Thyroid gland (tissue), 4 donors: ENCODE measurements around the gene SPRED2. TPM values are rescaled to one million over a fixed set of nuclear protein-coding genes. Genes with fewer than 3 reads are reported as not detected.

Source experiments
- DNase-seq, 2 donors: peaks; one replicate each; pipeline ENCODE4 v3.0.0-alpha.2; 2019
- H3K27ac ChIP-seq, 3 donors: fragments of 200-600 bp; sonication (generic); 1 replicate in 2 of 3; 2 replicates in 1 of 3; pipeline ENCODE4 v1.5.1; 2016 to 2019; ENCODE audit warnings: mild to moderate bottlenecking in 1 of 3, moderate library complexity in 1 of 3
- H3K27me3 ChIP-seq: fragments of 200-600 bp; sonication (generic); one replicate; pipeline ENCODE4 v1.5.1; 2019
- H3K36me3 ChIP-seq, 2 donors: fragments of 200-600 bp; sonication (generic); one replicate each; pipeline ENCODE4 v1.5.1; 2016 to 2019
- H3K4me1 ChIP-seq, 2 donors: fragments of 200-600 bp; sonication (generic); one replicate each; pipeline ENCODE4 v1.5.1; 2017 to 2019
- H3K4me3 ChIP-seq, 3 donors: fragments of 200-600 bp; sonication (generic); replicated peaks in 1 of 3; 1 replicate in 2 of 3; 2 replicates in 1 of 3; pipeline ENCODE4 v1.5.1; 2016; ENCODE audit warnings: mild to moderate bottlenecking in 1 of 3
- H3K9me3 ChIP-seq: fragments of 200-600 bp; sonication (generic); one replicate; pipeline ENCODE4 v1.5.1; 2017
- CTCF ChIP-seq, 6 experiments: fragments of 200-600 bp in 3 of 6; fragments of 450-650 bp in 3 of 6; sonication (generic) in 3 of 6; IDR thresholded peaks; one replicate each; pipeline ENCODE4 v1.5.1; 2016 to 2019; ENCODE audit warnings: antibody characterized with exemption in 6 of 6, mild to moderate bottlenecking in 2 of 6, inconsistent platforms in 1 of 6, moderate library complexity in 1 of 6
- POLR2A ChIP-seq, 2 donors: fragments of 450-650 bp; IDR thresholded peaks; one replicate each; pipeline ENCODE4 v1.6.1; 2017; ENCODE audit warnings: antibody characterized with exemption in 2 of 2, mild to moderate bottlenecking in 2 of 2, moderate library complexity in 1 of 2
- WGBS, 2 donors: methylation state at CpG; one replicate each; pipeline ENCODE4 v1.1.5; 2017; 5-methylcytosine and 5-hydroxymethylcytosine counted together
- intact Hi-C: fragments of 100-400 bp; cut with DNase I; formaldehyde crosslinking; loops from one replicate; pipeline ENCODE4 v1.15.1; 2023
- total RNA-seq, 4 donors: library from RNA; depleted of rRNA; stranded (reverse); fragments of >200 nt; gene quantifications; one replicate each; pipeline ENCODE4 v1.2.3, GENCODE V29; 2016

SPRED2 gene
- total RNA-seq, 4 donors from 2014 or later: 18.8 to 44.0 (median 25.4) TPM

GRCh38 chr2:65360441-65360840 is 72.0 kb downstream of the SPRED2 start:
- no peak overlapping the region for H3K4me3 ChIP-seq
- no peak for TF ChIP-seq CTCF (IDR thresholded peaks at IDR 0.05)
- TF ChIP-seq POLR2A (IDR thresholded peaks at IDR 0.05): no peak
- no peaks in the 10 kb centered on the region for H3K9me3 ChIP-seq
- 83 to 92% methylated on average over 6 of the region's 6 CpGs for WGBS, 2 donors
- H3K27ac ChIP-seq: no peak overlapping the region
- intact Hi-C loops: no loop called here
- H3K36me3 ChIP-seq: no peaks in the 10 kb centered on the region
- no peaks in the 10 kb centered on the region for H3K27me3 ChIP-seq
- H3K4me1 ChIP-seq: peaks cover 6 to 31% of the 10 kb centered on the region in 2 donors
- no peak for DNase-seq

DNA sequence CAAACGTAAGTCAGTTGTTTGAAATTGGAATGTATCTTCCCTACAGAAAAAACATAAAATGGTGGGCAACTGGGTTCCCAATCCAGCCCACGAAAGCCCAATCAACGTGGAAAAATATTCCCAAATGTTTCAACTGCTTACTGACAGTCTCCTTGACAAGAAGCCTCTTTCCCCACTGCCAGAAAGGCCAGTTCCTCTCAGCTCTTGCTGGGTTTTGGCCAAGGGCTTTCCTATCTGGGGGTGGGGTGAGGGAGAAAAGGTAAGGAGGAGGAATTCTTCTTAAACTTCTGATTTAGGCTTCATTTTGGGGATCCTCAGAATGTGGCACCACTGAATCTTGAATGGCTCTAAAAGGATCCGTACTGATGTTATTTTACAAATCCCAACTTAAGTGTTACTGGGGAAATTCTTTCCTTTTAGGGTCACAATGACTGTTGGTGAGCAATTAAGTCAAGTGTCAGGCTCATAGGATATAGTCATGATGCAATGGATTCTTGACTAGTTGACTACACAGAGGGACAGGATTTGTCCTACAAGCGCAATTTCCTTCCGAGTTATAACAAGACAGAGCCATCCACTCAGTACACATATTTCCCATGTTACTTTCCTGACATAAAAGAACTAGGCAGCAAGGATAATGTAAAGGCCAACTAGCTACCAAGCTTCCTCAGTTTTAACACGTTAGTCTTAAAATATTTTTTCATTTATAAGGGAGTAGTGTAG is 73.6 kb downstream of the SPRED2 start:
- no peak for DNase-seq
- Histone ChIP-seq H3K27ac (no peak overlapping the region), H3K4me1 (peaks cover 0 to 26% of the 10 kb centered on the region in 2 donors), H3K4me3 (no peak overlapping the region), H3K36me3 (no peaks in the 10 kb centered on the region), H3K27me3 (no peaks in the 10 kb centered on the region), H3K9me3 (no peaks in the 10 kb centered on the region)
- TF ChIP-seq POLR2A (IDR thresholded peaks at IDR 0.05) (no peak), CTCF (IDR thresholded peaks at IDR 0.05) (no peak)
- intact Hi-C loops: no loop called here
- 76 to 93% methylated on average over 7 of the region's 7 CpGs for WGBS, 2 donors

- peaks cover 0 to 26% of the 10 kb centered on the region in 2 donors for H3K4me1 ChIP-seq
- no peak for DNase-seq
- intact Hi-C loops: no loop called here
- H3K36me3 ChIP-seq: no peaks in the 10 kb centered on the region
- TF ChIP-seq CTCF (IDR thresholded peaks at IDR 0.05): no peak
- no peak for TF ChIP-seq POLR2A (IDR thresholded peaks at IDR 0.05)
- H3K27me3 ChIP-seq: no peaks in the 10 kb centered on the region
- H3K27ac ChIP-seq: no peak overlapping the region
- H3K4me3 ChIP-seq: no peak overlapping the region
- H3K9me3 ChIP-seq: no peaks in the 10 kb centered on the region
Observed at GRCh38 chr2:65357959-65358294, 74.5 kb downstream of the SPRED2 start.

GRCh38 chr2:65357095-65357958 is 75.1 kb downstream of the SPRED2 start:
- no peaks in the 10 kb centered on the region for H3K27me3 ChIP-seq
- no peaks in the 10 kb centered on the region for H3K36me3 ChIP-seq
- TF ChIP-seq CTCF (IDR thresholded peaks at IDR 0.05) (no peak), POLR2A (IDR thresholded peaks at IDR 0.05) (no peak)
- H3K9me3 ChIP-seq: no peaks in the 10 kb centered on the region
- intact Hi-C loops: no loop called here
- WGBS, 2 donors: 87 to 89% methylated on average over 9 of the region's 9 CpGs
- H3K4me1 ChIP-seq: peaks cover 0 to 30% of the 10 kb centered on the region in 2 donors
- no peak overlapping the region for H3K4me3 ChIP-seq
- H3K27ac ChIP-seq: no peak overlapping the region
- no peak for DNase-seq
